ENCODE data around the gene CNOT3.

CNOT3 gene

DNA sequence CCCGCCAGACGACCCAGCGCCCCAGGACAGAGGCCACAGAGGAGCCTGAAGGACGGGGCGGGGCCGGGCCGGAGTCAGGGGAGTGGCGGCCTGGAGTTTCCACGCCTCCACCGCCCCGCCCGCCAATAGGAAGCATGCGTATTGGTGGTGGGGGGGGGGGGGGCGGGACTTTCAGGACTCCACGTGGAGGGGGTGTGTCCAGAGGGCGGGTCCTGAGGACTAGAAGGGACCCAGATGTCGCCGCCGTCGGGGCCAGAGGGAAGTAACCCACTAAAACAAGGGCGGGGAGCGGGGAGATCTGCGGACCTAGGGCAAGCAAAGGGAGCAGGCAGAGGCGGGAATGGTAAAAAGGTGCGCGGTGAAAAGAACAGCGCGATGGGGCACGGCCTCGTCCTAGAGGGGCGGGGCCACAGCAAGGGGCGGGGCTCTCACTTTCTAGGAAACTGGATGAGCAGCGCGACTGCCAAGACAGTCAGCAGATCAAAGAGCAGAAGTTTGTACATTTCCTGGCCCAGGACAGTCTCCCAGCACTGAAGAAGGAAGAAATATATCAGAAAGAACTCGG is 24.8 kb downstream of the CNOT3 start:
- DNase-seq (ENCODE audit: low spot score) = peak; percentile 89
- Histone ChIP-seq H3K9me3 (ENCODE audit: severe bottlenecking) (no peaks in the 10 kb centered on the region), H3K36me3 (ENCODE audit: low read depth) (peaks cover 10% of the 10 kb centered on the region), H3K4me1 (ENCODE audit: insufficient read depth, poor library complexity, severe bottlenecking) (peaks cover 10% of the 10 kb centered on the region), H3K27ac (ENCODE audit: poor library complexity, severe bottlenecking) (no peak overlapping the region), H3K4me3 (ENCODE audit: severe bottlenecking) (peak overlapping the region; percentile 34), H3K27me3 (ENCODE audit: insufficient read depth, poor library complexity, severe bottlenecking) (no peaks in the 10 kb centered on the region)
- no peak for TF ChIP-seq CTCF (IDR thresholded peaks at IDR 0.05; ENCODE audit: poor library complexity, severe bottlenecking)
- ATAC-seq (ENCODE audit: low read depth) = peak; percentile 17

- Histone ChIP-seq H3K27me3 (ENCODE audit: insufficient read depth, poor library complexity, severe bottlenecking) (no peaks in the 10 kb centered on the region), H3K36me3 (ENCODE audit: low read depth) (peaks cover 5% of the 10 kb centered on the region), H3K4me1 (ENCODE audit: insufficient read depth, poor library complexity, severe bottlenecking) (peaks cover 10% of the 10 kb centered on the region), H3K4me3 (ENCODE audit: severe bottlenecking) (peak overlapping the region; percentile 34), H3K9me3 (ENCODE audit: severe bottlenecking) (no peaks in the 10 kb centered on the region), H3K27ac (ENCODE audit: poor library complexity, severe bottlenecking) (no peak overlapping the region)
- ATAC-seq (ENCODE audit: low read depth) (no peak), DNase-seq (ENCODE audit: low spot score) (no peak)
- no peak for TF ChIP-seq CTCF (IDR thresholded peaks at IDR 0.05; ENCODE audit: poor library complexity, severe bottlenecking)
Measured at GRCh38 chr19:54162884-54163283, 25.3 kb downstream of the CNOT3 start.

GRCh38 chr19:54164369-54165068 is 27.0 kb downstream of the CNOT3 start:
- Histone ChIP-seq H3K9me3 (ENCODE audit: severe bottlenecking) (no peaks in the 10 kb centered on the region), H3K36me3 (ENCODE audit: low read depth) (no peaks in the 10 kb centered on the region), H3K4me3 (ENCODE audit: severe bottlenecking) (no peak overlapping the region), H3K27me3 (ENCODE audit: insufficient read depth, poor library complexity, severe bottlenecking) (no peaks in the 10 kb centered on the region), H3K27ac (ENCODE audit: poor library complexity, severe bottlenecking) (no peak overlapping the region), H3K4me1 (ENCODE audit: insufficient read depth, poor library complexity, severe bottlenecking) (peaks cover 10% of the 10 kb centered on the region)
- ATAC-seq (ENCODE audit: low read depth) (peak; percentile 14), DNase-seq (ENCODE audit: low spot score) (no peak)
- TF ChIP-seq CTCF (IDR thresholded peaks at IDR 0.05; ENCODE audit: poor library complexity, severe bottlenecking) = no peak

GRCh38 chr19:54165222-54165621 is 27.7 kb downstream of the CNOT3 start:
- Histone ChIP-seq H3K36me3 (ENCODE audit: low read depth) (no peaks in the 10 kb centered on the region), H3K4me3 (ENCODE audit: severe bottlenecking) (no peak overlapping the region), H3K27ac (ENCODE audit: poor library complexity, severe bottlenecking) (no peak overlapping the region), H3K27me3 (ENCODE audit: insufficient read depth, poor library complexity, severe bottlenecking) (no peaks in the 10 kb centered on the region), H3K4me1 (ENCODE audit: insufficient read depth, poor library complexity, severe bottlenecking) (peaks cover 10% of the 10 kb centered on the region), H3K9me3 (ENCODE audit: severe bottlenecking) (no peaks in the 10 kb centered on the region)
- ATAC-seq (ENCODE audit: low read depth) (no peak), DNase-seq (ENCODE audit: low spot score) (no peak)
- no peak for TF ChIP-seq CTCF (IDR thresholded peaks at IDR 0.05; ENCODE audit: poor library complexity, severe bottlenecking)
